Tibial artery (tissue), 4 donors: ENCODE data around the gene CAMTA1.

Experiments used
- DNase-seq, 2 donors: peaks; one replicate each; pipeline ENCODE4 v3.0.0-alpha.2; 2019
- H3K27ac ChIP-seq, 2 donors: fragments of 200-600 bp; sonication (generic) in 1 of 2; 1 replicate in 1 of 2; 2 replicates in 1 of 2; pipeline ENCODE4 v1.5.1; 2018 to 2019; ENCODE audit warnings: mild to moderate bottlenecking in 1 of 2
- H3K27me3 ChIP-seq, 2 donors: fragments of 200-600 bp; sonication (generic) in 1 of 2; one replicate each; pipeline versions ENCODE4 v1.5.1 to v1.6.0; 2016 to 2019
- H3K36me3 ChIP-seq, 3 donors: fragments of 200-600 bp; sonication (generic) in 2 of 3; one replicate each; pipeline ENCODE4 v1.5.1; 2016 to 2019; ENCODE audit warnings: mild to moderate bottlenecking in 2 of 3
- H3K4me1 ChIP-seq, 4 donors: fragments of 200-600 bp; sonication (generic) in 2 of 4; 1 replicate in 3 of 4; 2 replicates in 1 of 4; pipeline ENCODE4 v1.5.1; 2016 to 2019
- H3K4me3 ChIP-seq, 2 donors: fragments of 200-600 bp; sonication (generic) in 1 of 2; 1 replicate in 1 of 2; 2 replicates in 1 of 2; pipeline ENCODE4 v1.5.1; 2018 to 2019; ENCODE audit warnings: mild to moderate bottlenecking in 2 of 2
- H3K9me3 ChIP-seq, 3 donors: fragments of 200-600 bp; sonication (generic) in 1 of 3; one replicate each; pipeline ENCODE4 v1.5.1; 2016 to 2019
- intact Hi-C: fragments of 100-400 bp; cut with DNase I; formaldehyde crosslinking; loops from one replicate; pipeline ENCODE4 v1.15.0; 2023; ENCODE audit warnings: low total_unique reads
- TF ChIP-seq, protein P1 (sequence below), 2 experiments: fragments of 200-600 bp in 1 of 2; fragments of 450-650 bp in 1 of 2; IDR thresholded peaks; one replicate each; pipeline ENCODE4 v1.5.1; 2017 to 2019; ENCODE audit warnings: antibody characterized with exemption in 2 of 2, mild to moderate bottlenecking in 1 of 2, moderate library complexity in 1 of 2

CAMTA1 gene

DNA sequence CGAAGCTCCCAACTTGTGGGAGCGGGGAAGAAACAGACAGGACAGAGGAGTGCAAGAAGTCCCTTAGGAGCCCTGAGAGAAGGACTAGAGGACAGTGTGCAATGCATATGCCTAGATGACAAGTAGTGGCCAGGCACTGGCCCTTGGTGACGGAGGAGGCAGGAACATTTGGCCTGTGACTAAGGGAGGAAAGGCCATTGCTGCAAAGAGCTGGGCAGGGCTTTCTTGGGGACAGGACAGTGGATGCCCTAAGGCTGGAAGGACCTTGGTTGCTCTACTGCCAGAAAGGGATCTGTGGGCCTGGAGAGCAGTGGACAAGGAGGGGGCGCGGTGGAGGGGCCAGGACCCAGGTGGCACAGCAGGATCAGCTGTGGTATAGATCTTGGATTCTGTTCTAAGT lies 481.3 kb downstream of the CAMTA1 start:
- Histone ChIP-seq H3K27ac (no peak overlapping the region), H3K9me3 (peaks cover 0 to 14% (median 12%) of the 10 kb centered on the region in 3 donors), H3K36me3 (no peaks in the 10 kb centered on the region), H3K27me3 (peaks cover 0 to 30% of the 10 kb centered on the region in 2 donors), H3K4me1 (no peaks in the 10 kb centered on the region), H3K4me3 (no peak overlapping the region)
- TF ChIP-seq, protein P1, sequence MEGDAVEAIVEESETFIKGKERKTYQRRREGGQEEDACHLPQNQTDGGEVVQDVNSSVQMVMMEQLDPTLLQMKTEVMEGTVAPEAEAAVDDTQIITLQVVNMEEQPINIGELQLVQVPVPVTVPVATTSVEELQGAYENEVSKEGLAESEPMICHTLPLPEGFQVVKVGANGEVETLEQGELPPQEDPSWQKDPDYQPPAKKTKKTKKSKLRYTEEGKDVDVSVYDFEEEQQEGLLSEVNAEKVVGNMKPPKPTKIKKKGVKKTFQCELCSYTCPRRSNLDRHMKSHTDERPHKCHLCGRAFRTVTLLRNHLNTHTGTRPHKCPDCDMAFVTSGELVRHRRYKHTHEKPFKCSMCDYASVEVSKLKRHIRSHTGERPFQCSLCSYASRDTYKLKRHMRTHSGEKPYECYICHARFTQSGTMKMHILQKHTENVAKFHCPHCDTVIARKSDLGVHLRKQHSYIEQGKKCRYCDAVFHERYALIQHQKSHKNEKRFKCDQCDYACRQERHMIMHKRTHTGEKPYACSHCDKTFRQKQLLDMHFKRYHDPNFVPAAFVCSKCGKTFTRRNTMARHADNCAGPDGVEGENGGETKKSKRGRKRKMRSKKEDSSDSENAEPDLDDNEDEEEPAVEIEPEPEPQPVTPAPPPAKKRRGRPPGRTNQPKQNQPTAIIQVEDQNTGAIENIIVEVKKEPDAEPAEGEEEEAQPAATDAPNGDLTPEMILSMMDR (IDR thresholded peaks at IDR 0.05): no peak
- intact Hi-C loops: no loop called here
- DNase-seq: no peak

DNA sequence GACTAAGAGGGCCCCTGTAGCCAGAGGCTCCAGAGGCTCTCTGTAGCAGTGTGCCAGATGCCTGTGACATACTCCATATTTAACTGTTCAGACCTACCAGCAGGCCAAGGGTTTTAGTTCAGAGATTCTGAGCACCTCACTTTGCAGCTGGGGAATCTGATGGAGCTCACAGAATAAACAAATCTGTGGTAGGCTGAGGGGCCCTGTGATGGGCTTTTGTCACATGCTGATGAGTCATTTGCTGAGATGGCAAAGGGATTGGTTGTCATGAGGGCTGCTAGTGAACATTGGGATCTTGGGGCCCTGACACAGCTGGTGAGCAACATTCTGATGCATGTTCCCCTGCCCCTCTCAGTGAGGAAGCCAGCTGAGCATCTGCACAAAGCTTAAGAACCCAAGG lies 482.2 kb downstream of the CAMTA1 start:
- H3K4me3 ChIP-seq: no peak overlapping the region
- intact Hi-C loops: no loop called here

DNA sequence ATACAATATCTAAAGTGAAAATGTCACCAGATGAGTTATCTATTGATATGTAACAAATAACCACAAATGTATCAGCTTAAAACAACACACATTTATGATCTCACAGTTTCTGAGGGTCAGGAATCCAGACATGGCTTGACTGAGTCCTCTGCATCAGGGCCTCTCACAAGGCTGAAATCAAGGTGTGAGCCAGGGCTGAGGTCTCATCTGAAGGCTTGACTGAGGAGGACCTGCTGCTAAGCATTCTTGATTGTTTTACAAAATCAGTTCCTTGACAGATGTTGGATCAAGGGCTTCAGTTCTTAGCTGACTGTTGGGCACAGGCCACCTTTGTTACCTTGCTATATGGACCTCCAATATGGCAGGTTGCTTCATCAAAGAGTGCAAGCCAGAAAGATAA lies 483.7 kb downstream of the CAMTA1 start:
- TF ChIP-seq, protein P1 (IDR thresholded peaks at IDR 0.05): no peak
- H3K4me3 ChIP-seq: no peak overlapping the region
- H3K27ac ChIP-seq: no peak overlapping the region
- no peaks in the 10 kb centered on the region for H3K4me1 ChIP-seq
- peaks cover 0 to 14% (median 12%) of the 10 kb centered on the region in 3 donors for H3K9me3 ChIP-seq
- intact Hi-C loops: no loop called here
- DNase-seq: no peak
- H3K27me3 ChIP-seq: peaks cover 0 to 8% of the 10 kb centered on the region in 2 donors
- H3K36me3 ChIP-seq: no peaks in the 10 kb centered on the region

More for the DNA sequence above, 482.2 kb downstream of the CAMTA1 start:
- Histone ChIP-seq H3K27me3 (peaks cover 0 to 22% of the 10 kb centered on the region in 2 donors), H3K27ac (no peak overlapping the region), H3K9me3 (peaks cover 0 to 14% (median 12%) of the 10 kb centered on the region in 3 donors), H3K36me3 (no peaks in the 10 kb centered on the region), H3K4me1 (no peaks in the 10 kb centered on the region)
- TF ChIP-seq, protein P1 (IDR thresholded peaks at IDR 0.05): no peak
- no peak for DNase-seq

DNA sequence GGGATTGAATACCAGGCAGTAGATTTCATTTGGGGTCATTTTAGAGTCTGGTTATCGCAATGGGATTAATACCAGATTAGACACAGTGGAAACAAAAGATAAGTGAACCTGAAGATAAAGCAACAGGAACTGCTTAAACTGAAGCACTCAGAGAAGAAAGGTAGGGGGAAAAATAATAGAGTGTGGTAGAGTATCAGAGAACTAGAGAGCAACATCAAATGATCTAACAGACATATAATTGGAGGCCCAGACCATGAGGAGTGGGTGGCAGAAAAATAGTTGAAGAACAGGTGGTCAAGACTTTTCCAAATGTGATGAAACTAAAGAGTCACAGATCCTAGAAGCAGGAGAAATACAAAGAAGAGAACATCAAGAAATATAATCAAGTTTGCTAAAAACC lies 484.3 kb downstream of the CAMTA1 start:
- DNase-seq: no peak
- Histone ChIP-seq H3K36me3 (no peaks in the 10 kb centered on the region), H3K27ac (no peak overlapping the region), H3K4me3 (no peak overlapping the region), H3K9me3 (peaks cover 0 to 14% (median 12%) of the 10 kb centered on the region in 3 donors), H3K4me1 (no peaks in the 10 kb centered on the region), H3K27me3 (peaks cover 0 to 8% of the 10 kb centered on the region in 2 donors)
- intact Hi-C loops: no loop called here
- TF ChIP-seq, protein P1 (IDR thresholded peaks at IDR 0.05): no peak

DNA sequence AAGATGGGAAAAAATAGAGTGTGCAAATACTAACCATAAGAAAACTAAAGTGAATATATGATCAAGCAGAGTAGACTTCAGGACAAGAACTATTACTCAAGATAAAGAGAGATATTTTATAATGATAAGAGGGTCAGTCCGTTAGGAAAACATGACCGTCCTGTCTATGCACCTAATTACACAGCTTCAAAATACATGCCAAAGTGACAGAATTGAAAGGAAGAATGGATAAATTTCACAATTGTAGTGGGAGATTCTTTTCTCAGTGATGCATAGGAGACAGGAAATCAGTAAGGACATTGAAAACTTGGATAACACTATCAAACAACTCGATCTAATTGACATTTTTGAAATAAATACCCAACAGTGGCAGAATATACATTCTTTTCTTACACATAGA lies 489.0 kb downstream of the CAMTA1 start:
- H3K27ac ChIP-seq: no peak overlapping the region
- intact Hi-C loops: no loop called here
- peaks cover 0 to 24% (median 14%) of the 10 kb centered on the region in 3 donors for H3K9me3 ChIP-seq
- peaks cover 0 to 6% of the 10 kb centered on the region in 2 donors for H3K27me3 ChIP-seq
- TF ChIP-seq, protein P1 (IDR thresholded peaks at IDR 0.05): no peak
- H3K4me1 ChIP-seq: no peaks in the 10 kb centered on the region
- H3K36me3 ChIP-seq: no peaks in the 10 kb centered on the region
- no peak for DNase-seq
- no peak overlapping the region for H3K4me3 ChIP-seq

DNA sequence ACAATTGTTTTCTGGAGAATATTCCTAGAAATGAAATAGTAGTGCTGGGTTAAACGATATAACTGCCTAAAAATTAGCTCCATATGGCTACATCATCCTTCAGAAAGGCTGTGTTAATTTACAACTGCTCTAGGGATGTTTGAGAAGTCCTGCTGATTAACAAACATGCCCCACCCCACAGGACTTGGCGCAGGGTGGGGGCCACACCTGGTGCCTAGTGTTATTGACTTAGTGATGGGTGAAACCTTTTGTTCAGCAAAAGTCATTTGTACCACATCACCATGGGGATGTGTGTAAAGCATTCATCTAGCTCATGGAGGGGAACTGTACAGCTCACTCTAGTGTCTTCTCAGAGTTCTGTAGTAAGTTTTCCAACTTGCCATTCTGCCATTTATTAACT lies 492.8 kb downstream of the CAMTA1 start:
- TF ChIP-seq, protein P1 (IDR thresholded peaks at IDR 0.05): no peak
- intact Hi-C loops: no loop called here
- Histone ChIP-seq H3K36me3 (no peaks in the 10 kb centered on the region), H3K4me3 (no peak overlapping the region), H3K27ac (no peak overlapping the region), H3K27me3 (peaks cover 0 to 22% of the 10 kb centered on the region in 2 donors), H3K4me1 (no peaks in the 10 kb centered on the region), H3K9me3 (peaks cover 0 to 19% (median 8%) of the 10 kb centered on the region in 3 donors)
- no peak for DNase-seq
